Measurements from ENCODE around the gene SORCS3.

DNA sequence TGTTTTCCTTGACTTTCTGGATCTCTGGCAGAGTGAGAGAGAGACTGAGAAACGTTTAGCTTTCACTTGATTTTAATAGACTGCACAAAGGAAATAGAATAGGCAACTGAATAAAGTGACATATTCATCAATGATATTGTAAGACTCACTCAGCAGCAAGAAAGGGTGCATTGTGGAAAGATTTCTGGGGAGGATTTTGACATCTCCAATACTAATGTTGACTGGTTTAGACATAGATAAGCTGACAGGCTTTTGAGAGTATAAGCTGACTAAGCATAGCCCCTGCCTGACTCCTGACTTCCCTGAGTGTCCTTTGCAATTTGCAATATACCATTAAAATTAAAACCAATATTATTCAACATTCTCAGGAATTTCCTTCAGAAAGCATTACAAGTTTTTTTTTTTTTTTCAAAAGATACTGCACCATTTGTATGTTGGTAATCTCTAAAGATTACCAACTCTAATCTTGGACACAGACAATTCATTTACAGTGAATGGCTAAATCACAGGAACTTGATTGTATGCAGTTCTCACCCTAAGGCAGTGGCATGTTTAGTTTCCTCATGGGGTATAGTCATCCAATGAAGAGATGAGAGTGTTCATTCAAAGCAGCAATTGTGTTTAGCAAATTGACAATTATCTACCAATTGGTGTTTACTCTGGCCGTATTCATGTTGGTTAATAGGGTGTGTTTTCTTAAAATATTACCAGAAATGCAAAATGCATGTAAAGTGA lies 325.6 kb downstream of the SORCS3 start:
- TF ChIP-seq, protein P1, sequence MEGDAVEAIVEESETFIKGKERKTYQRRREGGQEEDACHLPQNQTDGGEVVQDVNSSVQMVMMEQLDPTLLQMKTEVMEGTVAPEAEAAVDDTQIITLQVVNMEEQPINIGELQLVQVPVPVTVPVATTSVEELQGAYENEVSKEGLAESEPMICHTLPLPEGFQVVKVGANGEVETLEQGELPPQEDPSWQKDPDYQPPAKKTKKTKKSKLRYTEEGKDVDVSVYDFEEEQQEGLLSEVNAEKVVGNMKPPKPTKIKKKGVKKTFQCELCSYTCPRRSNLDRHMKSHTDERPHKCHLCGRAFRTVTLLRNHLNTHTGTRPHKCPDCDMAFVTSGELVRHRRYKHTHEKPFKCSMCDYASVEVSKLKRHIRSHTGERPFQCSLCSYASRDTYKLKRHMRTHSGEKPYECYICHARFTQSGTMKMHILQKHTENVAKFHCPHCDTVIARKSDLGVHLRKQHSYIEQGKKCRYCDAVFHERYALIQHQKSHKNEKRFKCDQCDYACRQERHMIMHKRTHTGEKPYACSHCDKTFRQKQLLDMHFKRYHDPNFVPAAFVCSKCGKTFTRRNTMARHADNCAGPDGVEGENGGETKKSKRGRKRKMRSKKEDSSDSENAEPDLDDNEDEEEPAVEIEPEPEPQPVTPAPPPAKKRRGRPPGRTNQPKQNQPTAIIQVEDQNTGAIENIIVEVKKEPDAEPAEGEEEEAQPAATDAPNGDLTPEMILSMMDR (IDR thresholded peaks at IDR 0.05): no peak
- TF ChIP-seq POLR2A (IDR thresholded peaks at IDR 0.05): no peak
